ENCODE measurements around the gene KRTAP5-7. TPM values are rescaled to one million over a fixed set of nuclear protein-coding genes. Genes with fewer than 3 reads are reported as not detected.

Gene KRTAP5-7
- polyA plus RNA-seq, 1 of the 3 experiments (the other 2 are of a cell fraction) = 0.07 TPM

DNA sequence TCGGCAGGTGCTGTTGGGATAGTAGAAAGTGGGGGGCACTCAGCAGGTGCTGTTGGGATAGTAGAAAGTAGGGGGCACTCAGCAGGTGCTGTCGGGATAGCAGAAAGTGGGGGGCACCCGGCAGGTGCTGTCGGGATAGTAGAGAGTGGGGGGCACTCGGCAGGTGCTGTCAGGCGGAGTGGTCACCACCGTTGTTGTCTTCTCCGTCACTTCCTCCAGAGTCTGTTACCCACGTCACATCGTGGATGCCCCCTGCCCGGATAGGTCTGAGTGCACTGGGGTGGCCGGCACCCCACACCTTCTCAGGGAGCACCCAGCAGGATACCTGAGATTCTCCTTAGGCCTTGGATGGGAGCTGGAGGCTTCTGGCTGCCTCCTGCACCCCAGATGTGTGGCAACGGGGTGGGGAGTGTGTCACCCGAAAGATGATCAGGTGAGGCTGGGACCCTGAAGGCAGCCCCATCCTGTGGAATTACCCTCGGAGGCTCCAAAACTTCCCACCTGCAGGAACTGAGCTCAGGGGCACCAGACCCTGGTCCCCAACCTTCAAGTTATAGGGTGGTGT is 24.1 kb upstream of the KRTAP5-7 start:
- Histone ChIP-seq H3K36me3 (replicated peaks in 1 of 2; ENCODE audit: control insufficient read depth in 1 of 2, insufficient read depth in 2 of 2, low read length in 1 of 2) (peaks cover 9 to 33% of the 10 kb centered on the region in 2 experiments), H2AFZ (ENCODE audit: low read depth) (no peak overlapping the region), H3K9me2 (no peaks in the 10 kb centered on the region), H3F3A (replicated peaks; ENCODE audit: insufficient read depth) (peaks cover 6% of the 10 kb centered on the region), H3K4me1 (ENCODE audit: control insufficient read depth in 1 of 2, insufficient read depth in 2 of 2, low read depth in 1 of 2, low read length in 1 of 2) (peaks cover 0 to 54% of the 10 kb centered on the region in 2 experiments; a peak in 2 of 4 replicates), H4K20me1 (ENCODE audit: insufficient read depth) (no peaks in the 10 kb centered on the region), H3K27ac (ENCODE audit: low read depth in 2 of 2, low read length in 1 of 2) (no peak overlapping the region), H3K9ac (no peak overlapping the region), H3K79me2 (ENCODE audit: insufficient read depth) (no peaks in the 10 kb centered on the region), H3K9me3 (no peaks in the 10 kb centered on the region), H3K4me3 (ENCODE audit: low read depth in 2 of 2, low read length in 1 of 2) (no peak overlapping the region), H3K4me2 (no peak overlapping the region), H3K27me3 (ENCODE audit: insufficient read depth) (no peaks in the 10 kb centered on the region)
- ChIA-PET CTCF (interaction anchor here (0.8 kb wide), 1 partner anchor 83 kb away, joined by 3 read pairs; no protein-coding TSS in a partner anchor), POLR2A (no interaction called here)
- WGBS (ENCODE audit: low lambda C conversion rate) = 98% methylated on average over 12 of the region's 15 CpGs
- TF ChIP-seq JUND (IDR thresholded peaks at IDR 0.05) (no peak), MEF2A (IDR thresholded peaks at IDR 0.05; ENCODE audit: borderline replicate concordance, low read depth) (no peak), RCOR1 (IDR thresholded peaks at IDR 0.05; ENCODE audit: low read length) (no peak), FOSL2 (IDR thresholded peaks at IDR 0.05; ENCODE audit: borderline replicate concordance, low read depth) (no peak), MXI1 (IDR thresholded peaks at IDR 0.05; ENCODE audit: low read depth, low read length) (no peak), NRF1 (IDR thresholded peaks at IDR 0.05; ENCODE audit: low read depth, low read length) (no peak), RAD21 (IDR thresholded peaks at IDR 0.05; ENCODE audit: low read length) (no peak), GATA2 (CRISPR knock-in tag; IDR thresholded peaks at IDR 0.05) (no peak), TAF1 (IDR thresholded peaks at IDR 0.05; ENCODE audit: borderline replicate concordance, low read depth, low read length) (no peak), GABPA (IDR thresholded peaks at IDR 0.05; ENCODE audit: low read depth) (no peak)
- TF ChIP-seq, protein P1, sequence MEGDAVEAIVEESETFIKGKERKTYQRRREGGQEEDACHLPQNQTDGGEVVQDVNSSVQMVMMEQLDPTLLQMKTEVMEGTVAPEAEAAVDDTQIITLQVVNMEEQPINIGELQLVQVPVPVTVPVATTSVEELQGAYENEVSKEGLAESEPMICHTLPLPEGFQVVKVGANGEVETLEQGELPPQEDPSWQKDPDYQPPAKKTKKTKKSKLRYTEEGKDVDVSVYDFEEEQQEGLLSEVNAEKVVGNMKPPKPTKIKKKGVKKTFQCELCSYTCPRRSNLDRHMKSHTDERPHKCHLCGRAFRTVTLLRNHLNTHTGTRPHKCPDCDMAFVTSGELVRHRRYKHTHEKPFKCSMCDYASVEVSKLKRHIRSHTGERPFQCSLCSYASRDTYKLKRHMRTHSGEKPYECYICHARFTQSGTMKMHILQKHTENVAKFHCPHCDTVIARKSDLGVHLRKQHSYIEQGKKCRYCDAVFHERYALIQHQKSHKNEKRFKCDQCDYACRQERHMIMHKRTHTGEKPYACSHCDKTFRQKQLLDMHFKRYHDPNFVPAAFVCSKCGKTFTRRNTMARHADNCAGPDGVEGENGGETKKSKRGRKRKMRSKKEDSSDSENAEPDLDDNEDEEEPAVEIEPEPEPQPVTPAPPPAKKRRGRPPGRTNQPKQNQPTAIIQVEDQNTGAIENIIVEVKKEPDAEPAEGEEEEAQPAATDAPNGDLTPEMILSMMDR (IDR thresholded peaks at IDR 0.05) = no peak
- TF ChIP-seq, protein P2, sequence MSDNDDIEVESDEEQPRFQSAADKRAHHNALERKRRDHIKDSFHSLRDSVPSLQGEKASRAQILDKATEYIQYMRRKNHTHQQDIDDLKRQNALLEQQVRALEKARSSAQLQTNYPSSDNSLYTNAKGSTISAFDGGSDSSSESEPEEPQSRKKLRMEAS (IDR thresholded peaks at IDR 0.05; ENCODE audit: low read depth) = no peak
- no peak for DNase-seq

DNA sequence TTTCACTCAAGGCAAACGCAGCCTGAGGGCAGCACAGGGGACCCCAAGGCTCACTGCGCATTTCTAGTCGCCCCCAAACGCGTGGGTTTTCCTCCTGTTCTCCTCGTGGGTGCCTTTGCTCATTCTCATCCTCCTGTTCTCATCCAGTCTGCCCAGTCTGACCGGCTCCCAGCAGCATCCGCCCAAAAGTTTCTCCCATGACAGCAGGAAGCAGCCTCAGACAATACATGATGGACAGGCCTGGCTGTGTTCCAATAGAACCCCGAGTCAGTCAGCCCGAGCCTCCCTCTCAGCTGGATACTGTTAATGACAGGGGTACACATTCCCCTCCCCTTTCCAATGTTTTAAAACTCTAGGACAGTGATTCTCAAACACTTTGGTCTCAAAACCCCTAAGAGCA is 22.5 kb upstream of the KRTAP5-7 start:
- H2AFZ ChIP-seq (ENCODE audit: low read depth) = no peak overlapping the region
- TF ChIP-seq TCF12 (IDR thresholded peaks at IDR 0.05) (no peak), YY1 (IDR thresholded peaks at IDR 0.05; ENCODE audit: low read depth) (no peak), GABPA (IDR thresholded peaks at IDR 0.05; ENCODE audit: low read depth) (no peak), NRF1 (IDR thresholded peaks at IDR 0.05; ENCODE audit: low read depth, low read length) (no peak), NFIC (IDR thresholded peaks at IDR 0.05; ENCODE audit: borderline replicate concordance) (no peak), MEF2A (IDR thresholded peaks at IDR 0.05; ENCODE audit: borderline replicate concordance, low read depth) (no peak), FOXJ3 (CRISPR knock-in tag; IDR thresholded peaks at IDR 0.05) (no peak), SMC3 (IDR thresholded peaks at IDR 0.05; ENCODE audit: low read depth, low read length) (no peak), RAD21 (IDR thresholded peaks at IDR 0.05; ENCODE audit: low read length) (no peak), EP300 (IDR thresholded peaks at IDR 0.05; ENCODE audit: borderline replicate concordance in 1 of 2, low read depth in 1 of 2, low read length in 1 of 2) (no peak), FOXM1 (IDR thresholded peaks at IDR 0.05; ENCODE audit: low read depth) (no peak), TAF1 (IDR thresholded peaks at IDR 0.05; ENCODE audit: borderline replicate concordance, low read depth, low read length) (no peak)
- TF ChIP-seq, protein P2 (IDR thresholded peaks at IDR 0.05; ENCODE audit: low read depth) = no peak
- TF ChIP-seq, protein P3, sequence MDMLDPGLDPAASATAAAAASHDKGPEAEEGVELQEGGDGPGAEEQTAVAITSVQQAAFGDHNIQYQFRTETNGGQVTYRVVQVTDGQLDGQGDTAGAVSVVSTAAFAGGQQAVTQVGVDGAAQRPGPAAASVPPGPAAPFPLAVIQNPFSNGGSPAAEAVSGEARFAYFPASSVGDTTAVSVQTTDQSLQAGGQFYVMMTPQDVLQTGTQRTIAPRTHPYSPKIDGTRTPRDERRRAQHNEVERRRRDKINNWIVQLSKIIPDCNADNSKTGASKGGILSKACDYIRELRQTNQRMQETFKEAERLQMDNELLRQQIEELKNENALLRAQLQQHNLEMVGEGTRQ (IDR thresholded peaks at IDR 0.05; ENCODE audit: borderline replicate concordance, low read depth, low read length) = no peak
- TF ChIP-seq, protein P1 (IDR thresholded peaks at IDR 0.05) = no peak
- TF ChIP-seq, protein P4, sequence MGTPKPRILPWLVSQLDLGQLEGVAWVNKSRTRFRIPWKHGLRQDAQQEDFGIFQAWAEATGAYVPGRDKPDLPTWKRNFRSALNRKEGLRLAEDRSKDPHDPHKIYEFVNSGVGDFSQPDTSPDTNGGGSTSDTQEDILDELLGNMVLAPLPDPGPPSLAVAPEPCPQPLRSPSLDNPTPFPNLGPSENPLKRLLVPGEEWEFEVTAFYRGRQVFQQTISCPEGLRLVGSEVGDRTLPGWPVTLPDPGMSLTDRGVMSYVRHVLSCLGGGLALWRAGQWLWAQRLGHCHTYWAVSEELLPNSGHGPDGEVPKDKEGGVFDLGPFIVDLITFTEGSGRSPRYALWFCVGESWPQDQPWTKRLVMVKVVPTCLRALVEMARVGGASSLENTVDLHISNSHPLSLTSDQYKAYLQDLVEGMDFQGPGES (IDR thresholded peaks at IDR 0.05; ENCODE audit: low read depth, low read length) = no peak

More for the DNA sequence above, 22.5 kb upstream of the KRTAP5-7 start:
- Histone ChIP-seq H3K4me1 (ENCODE audit: control insufficient read depth in 1 of 2, insufficient read depth in 2 of 2, low read depth in 1 of 2, low read length in 1 of 2) (peaks cover 0 to 47% of the 10 kb centered on the region in 2 experiments; a peak in 2 of 4 replicates), H3K27me3 (ENCODE audit: insufficient read depth) (no peaks in the 10 kb centered on the region), H3K9me3 (no peaks in the 10 kb centered on the region), H3K27ac (ENCODE audit: low read depth in 2 of 2, low read length in 1 of 2) (peak overlapping the region in 1 of 2 experiments; percentile 77; a peak in 2 of 4 replicates), H3F3A (replicated peaks; ENCODE audit: insufficient read depth) (no peaks in the 10 kb centered on the region), H4K20me1 (ENCODE audit: insufficient read depth) (no peaks in the 10 kb centered on the region), H3K36me3 (replicated peaks in 1 of 2; ENCODE audit: control insufficient read depth in 1 of 2, insufficient read depth in 2 of 2, low read length in 1 of 2) (peaks cover 5 to 17% of the 10 kb centered on the region in 2 experiments), H3K4me3 (ENCODE audit: low read depth in 2 of 2, low read length in 1 of 2) (no peak overlapping the region), H3K4me2 (no peak overlapping the region), H3K79me2 (ENCODE audit: insufficient read depth) (no peaks in the 10 kb centered on the region), H3K9ac (no peak overlapping the region), H3K9me2 (no peaks in the 10 kb centered on the region)
- DNase-seq = no peak
- ChIA-PET CTCF (interaction anchor here (0.6 to 1.0 kb wide), 3 partner anchors 15 to 757 kb away, joined by 3 read pairs; partner anchors contain the start of gene NADSYN1), POLR2A (no interaction called here)
- WGBS (ENCODE audit: low lambda C conversion rate) = 64% methylated on average over 10 of the region's 10 CpGs

All from SK-N-SH (cell line).